Measurements from ENCODE around the gene PCDHB11. TPM values are rescaled to one million over a fixed set of nuclear protein-coding genes. Genes with fewer than 3 reads are reported as not detected.
"Not testable (repeated sequence)": the region's sequence is repeated elsewhere in the genome, so short reads cannot be mapped to it uniquely, and the experiment has no call there.

The PCDHB11 gene
- total and polyA plus RNA-seq, 2 experiments from 2014 or later, result 3.1 to 8.6 TPM

DNA sequence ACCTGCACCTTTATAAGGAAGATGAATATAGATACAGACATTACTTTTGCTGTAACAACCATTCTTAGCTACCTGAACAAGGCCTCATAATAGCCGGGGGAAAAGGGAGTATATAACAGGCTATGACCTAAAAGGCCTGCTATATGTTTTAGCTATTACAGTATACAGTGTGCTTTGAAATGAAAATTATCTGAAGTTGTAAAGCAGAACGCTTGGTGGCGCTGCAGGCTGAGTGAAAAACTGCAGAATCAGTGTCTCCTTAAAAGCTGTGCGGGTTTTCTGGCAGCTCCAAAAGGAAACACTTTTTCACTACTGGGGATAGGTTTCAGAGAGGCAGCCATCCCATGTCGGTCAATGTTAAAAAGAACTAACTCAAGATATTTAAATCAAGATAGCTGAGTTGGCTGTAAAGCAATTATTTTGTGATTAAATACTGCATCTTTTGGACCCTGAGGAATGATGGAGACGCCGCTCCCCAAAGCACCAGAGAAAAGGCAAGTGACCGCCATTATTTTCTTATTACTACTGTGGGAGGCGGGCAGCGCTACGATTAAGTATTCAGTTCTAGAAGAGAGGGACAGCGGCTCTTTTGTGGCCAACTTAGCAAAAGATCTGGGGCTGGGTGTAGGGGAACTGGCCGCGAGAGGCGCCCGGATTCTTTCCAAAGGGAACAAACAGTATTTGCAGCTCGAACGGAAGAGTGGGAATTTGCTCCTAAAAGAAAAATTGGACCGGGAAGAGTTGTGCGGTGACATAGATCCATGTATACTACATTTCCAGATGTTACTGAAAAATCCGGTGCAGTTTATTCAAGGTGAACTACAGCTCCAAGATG, 43.7 kb upstream of the PCDHB11 start:
- Histone ChIP-seq H3K9me3 (ENCODE audit: low read depth) (no peaks in the 10 kb centered on the region), H3K27me3 (no peaks in the 10 kb centered on the region), H3K4me1 (ENCODE audit: low read depth) (no peaks in the 10 kb centered on the region), H3K4me3 (no peak overlapping the region), H3K27ac (no peak overlapping the region), H3K36me3 (no peaks in the 10 kb centered on the region)
- DNase-seq (ENCODE audit: low read depth in 1 of 2, low spot score in 1 of 2), result peak in 1 of 2 donors; percentile 7
- TF ChIP-seq, protein P1, sequence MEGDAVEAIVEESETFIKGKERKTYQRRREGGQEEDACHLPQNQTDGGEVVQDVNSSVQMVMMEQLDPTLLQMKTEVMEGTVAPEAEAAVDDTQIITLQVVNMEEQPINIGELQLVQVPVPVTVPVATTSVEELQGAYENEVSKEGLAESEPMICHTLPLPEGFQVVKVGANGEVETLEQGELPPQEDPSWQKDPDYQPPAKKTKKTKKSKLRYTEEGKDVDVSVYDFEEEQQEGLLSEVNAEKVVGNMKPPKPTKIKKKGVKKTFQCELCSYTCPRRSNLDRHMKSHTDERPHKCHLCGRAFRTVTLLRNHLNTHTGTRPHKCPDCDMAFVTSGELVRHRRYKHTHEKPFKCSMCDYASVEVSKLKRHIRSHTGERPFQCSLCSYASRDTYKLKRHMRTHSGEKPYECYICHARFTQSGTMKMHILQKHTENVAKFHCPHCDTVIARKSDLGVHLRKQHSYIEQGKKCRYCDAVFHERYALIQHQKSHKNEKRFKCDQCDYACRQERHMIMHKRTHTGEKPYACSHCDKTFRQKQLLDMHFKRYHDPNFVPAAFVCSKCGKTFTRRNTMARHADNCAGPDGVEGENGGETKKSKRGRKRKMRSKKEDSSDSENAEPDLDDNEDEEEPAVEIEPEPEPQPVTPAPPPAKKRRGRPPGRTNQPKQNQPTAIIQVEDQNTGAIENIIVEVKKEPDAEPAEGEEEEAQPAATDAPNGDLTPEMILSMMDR (IDR thresholded peaks at IDR 0.05; ENCODE audit: low read depth, low read length), result no peak

DNA sequence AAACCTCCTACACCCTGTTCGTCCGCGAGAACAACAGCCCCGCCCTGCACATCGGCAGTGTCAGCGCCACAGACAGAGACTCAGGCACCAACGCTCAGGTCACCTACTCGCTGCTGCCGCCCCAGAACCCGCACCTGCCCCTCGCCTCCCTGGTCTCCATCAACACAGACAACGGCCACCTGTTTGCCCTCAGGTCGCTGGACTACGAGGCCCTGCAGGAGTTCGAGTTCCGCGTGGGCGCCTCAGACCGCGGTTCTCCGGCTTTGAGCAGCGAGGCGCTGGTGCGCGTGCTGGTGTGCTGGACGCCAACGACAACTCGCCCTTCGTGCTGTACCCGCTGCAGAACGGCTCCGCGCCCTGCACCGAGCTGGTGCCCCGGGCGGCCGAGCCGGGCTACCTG, 42.1 kb upstream of the PCDHB11 start:
- H3K36me3 ChIP-seq; H3K4me1 ChIP-seq (ENCODE audit: low read depth); H3K9me3 ChIP-seq (ENCODE audit: low read depth); H3K27me3 ChIP-seq; H3K27ac ChIP-seq; DNase-seq (ENCODE audit: low read depth in 1 of 2, low spot score in 1 of 2); H3K4me3 ChIP-seq: not testable (repeated sequence)

DNA sequence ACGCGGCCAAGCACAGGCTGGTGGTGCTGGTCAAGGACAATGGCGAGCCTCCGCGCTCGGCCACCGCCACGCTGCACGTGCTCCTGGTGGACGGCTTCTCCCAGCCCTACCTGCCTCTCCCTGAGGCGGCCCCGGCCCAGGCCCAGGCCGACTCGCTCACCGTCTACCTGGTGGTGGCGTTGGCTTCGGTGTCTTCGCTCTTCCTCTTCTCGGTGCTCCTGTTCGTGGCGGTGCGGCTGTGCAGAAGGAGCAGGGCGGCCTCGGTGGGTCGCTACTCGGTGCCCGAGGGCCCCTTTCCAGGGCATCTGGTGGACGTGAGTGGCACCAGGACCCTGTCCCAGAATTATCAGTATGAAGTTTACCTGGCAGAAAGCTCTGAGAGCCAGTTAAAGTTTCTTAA, 41.5 kb upstream of the PCDHB11 start:
- not testable (repeated sequence) for H3K36me3 ChIP-seq; DNase-seq (ENCODE audit: low read depth in 1 of 2, low spot score in 1 of 2); H3K27me3 ChIP-seq; H3K9me3 ChIP-seq (ENCODE audit: low read depth); H3K27ac ChIP-seq; H3K4me1 ChIP-seq (ENCODE audit: low read depth); H3K4me3 ChIP-seq

DNA sequence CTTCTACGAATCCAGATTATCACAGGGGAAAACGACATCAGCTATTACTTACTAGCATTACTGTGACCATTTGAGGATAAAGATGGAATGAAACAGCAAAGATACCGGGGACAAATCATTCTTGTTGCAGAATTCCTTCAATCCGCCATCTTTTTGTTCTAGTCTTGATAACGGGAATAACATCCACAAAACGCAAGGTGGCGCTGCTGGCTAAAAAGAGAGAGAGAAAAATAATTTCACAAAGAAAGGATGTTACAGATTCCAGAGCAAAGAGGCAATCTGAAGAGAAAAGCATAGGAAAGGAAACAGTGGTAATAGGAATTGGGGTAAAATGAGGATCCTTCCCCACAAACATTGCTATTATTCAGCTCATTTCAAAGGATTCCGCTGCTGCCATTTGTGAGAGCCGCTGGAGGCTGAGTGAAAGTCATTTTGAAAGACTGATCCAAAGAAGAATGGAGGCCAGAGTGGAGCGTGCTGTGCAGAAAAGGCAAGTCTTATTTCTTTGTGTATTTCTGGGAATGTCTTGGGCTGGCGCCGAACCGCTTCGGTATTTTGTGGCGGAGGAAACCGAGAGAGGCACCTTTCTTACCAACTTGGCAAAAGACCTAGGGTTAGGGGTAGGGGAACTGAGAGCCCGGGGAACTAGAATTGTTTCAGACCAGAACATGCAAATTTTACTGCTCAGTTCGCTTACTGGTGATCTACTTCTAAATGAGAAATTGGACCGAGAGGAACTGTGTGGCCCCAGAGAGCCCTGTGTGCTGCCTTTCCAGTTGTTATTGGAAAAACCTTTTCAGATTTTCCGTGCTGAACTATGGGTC, 26.8 kb upstream of the PCDHB11 start, which contains the start of gene PCDHB7:
Gene PCDHB7 (plus strand): TSS at position 264 of the 824 bp plus-strand sequence. CDS start 192 bp downstream, at position 456.
- Histone ChIP-seq H3K36me3 (no peaks in the 10 kb centered on the region), H3K4me1 (ENCODE audit: low read depth) (no peaks in the 10 kb centered on the region), H3K27ac (no peak within 1 kb of the TSS), H3K27me3 (no peaks in the 10 kb centered on the region), H3K4me3 (no peak within 1 kb of the TSS), H3K9me3 (ENCODE audit: low read depth) (no peaks in the 10 kb centered on the region)
- TF ChIP-seq, protein P1 (IDR thresholded peaks at IDR 0.05; ENCODE audit: low read depth, low read length), result peak; percentile 34
- peak; percentile 18 to 24 for DNase-seq (ENCODE audit: low read depth in 1 of 2, low spot score in 1 of 2)

DNA sequence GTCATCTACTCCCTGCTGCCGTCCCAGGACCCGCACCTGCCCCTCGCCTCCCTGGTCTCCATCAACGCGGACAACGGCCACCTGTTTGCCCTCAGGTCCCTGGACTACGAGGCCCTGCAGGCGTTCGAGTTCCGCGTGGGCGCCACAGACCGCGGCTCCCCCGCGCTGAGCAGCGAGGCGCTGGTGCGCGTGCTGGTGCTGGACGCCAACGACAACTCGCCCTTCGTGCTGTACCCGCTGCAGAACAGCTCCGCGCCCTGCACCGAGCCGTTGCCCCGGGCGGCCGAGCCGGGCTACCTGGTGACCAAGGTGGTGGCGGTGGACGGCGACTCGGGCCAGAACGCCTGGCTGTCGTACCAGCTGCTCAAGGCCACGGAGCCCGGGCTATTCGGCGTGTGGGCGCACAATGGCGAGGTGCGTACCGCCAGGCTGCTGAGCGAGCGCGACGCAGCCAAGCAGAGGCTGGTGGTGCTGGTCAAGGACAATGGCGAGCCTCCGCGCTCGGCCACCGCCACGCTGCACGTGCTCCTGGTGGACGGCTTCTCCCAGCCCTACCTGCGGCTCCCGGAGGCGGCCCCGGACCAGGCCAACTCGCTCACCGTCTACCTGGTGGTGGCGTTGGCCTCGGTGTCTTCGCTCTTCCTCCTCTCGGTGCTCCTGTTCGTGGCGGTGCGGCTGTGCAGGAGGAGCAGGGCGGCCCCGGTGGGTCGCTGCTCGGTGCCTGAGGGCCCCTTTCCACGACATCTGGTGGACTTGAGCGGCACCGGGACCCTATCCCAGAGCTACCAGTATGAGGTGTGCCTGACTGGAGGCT, 24.9 kb upstream of the PCDHB11 start:
- not testable (repeated sequence) for H3K27me3 ChIP-seq; DNase-seq (ENCODE audit: low read depth in 1 of 2, low spot score in 1 of 2); H3K4me1 ChIP-seq (ENCODE audit: low read depth); H3K27ac ChIP-seq; H3K9me3 ChIP-seq (ENCODE audit: low read depth); H3K4me3 ChIP-seq; H3K36me3 ChIP-seq

DNA sequence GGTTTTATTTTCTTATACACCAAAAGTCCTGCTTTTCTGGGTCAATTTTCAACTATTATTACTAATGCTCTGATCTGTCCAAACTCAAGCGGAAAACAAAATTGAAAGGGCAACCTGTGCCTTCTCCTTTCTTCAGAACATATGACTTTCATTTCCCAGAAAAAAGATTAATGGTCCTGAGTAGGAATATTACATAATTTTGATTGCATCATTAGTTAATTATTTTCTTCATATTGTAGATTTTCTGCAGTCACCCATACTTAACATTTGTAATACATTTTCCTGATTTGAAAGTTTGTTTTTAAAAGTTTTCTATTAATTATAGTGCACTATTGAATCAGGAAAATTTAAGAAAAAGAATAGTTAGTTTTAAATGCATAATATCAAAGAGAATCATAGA, 23.5 kb upstream of the PCDHB11 start:
- H3K27me3 ChIP-seq, result no peaks in the 10 kb centered on the region
- H3K4me1 ChIP-seq (ENCODE audit: low read depth), result no peaks in the 10 kb centered on the region
- no peaks in the 10 kb centered on the region for H3K9me3 ChIP-seq (ENCODE audit: low read depth)
- TF ChIP-seq, protein P1 (IDR thresholded peaks at IDR 0.05; ENCODE audit: low read depth, low read length), result no peak
- H3K4me3 ChIP-seq, result no peak overlapping the region
- H3K36me3 ChIP-seq, result no peaks in the 10 kb centered on the region
- H3K27ac ChIP-seq, result no peak overlapping the region
- no peak for DNase-seq (ENCODE audit: low read depth in 1 of 2, low spot score in 1 of 2)

DNA sequence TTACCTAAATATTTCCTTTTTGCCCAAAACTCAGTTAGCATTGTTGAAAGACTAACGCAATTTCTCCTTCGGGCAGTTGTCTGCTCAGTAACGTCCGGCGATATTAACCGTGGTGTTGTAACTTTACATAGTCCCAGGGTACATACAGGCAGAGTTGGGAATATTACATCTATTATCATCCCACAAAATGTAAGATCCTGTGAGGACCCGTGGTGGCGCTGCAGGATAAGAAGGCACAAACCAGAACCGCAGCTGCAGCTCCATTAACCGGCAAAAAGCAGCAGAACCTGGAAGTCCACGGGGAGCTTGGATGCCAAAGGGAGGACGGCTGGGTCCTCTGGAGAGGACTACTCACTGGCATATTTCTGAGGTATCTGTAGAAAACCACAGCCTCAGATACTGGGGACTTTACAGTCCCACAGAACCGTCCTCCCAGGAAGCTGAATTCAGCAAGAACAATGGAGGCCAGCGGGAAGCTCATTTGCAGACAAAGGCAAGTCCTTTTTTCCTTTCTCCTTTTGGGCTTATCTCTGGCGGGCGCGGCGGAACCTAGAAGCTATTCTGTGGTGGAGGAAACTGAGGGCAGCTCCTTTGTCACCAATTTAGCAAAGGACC, 21.7 kb upstream of the PCDHB11 start, which contains the start of gene PCDHB8:
Gene PCDHB8 (plus strand): TSS at position 214 of the 615 bp plus-strand sequence. CDS start 245 bp downstream, at position 459.
- H3K36me3 ChIP-seq; H3K27ac ChIP-seq; H3K27me3 ChIP-seq; H3K4me1 ChIP-seq (ENCODE audit: low read depth); H3K9me3 ChIP-seq (ENCODE audit: low read depth): not testable (repeated sequence)
- H3K4me3 ChIP-seq, result peak within 1 kb of the TSS; percentile 29
- DNase-seq (ENCODE audit: low read depth in 1 of 2, low spot score in 1 of 2), result peak in 1 of 2 donors; percentile 25

DNA sequence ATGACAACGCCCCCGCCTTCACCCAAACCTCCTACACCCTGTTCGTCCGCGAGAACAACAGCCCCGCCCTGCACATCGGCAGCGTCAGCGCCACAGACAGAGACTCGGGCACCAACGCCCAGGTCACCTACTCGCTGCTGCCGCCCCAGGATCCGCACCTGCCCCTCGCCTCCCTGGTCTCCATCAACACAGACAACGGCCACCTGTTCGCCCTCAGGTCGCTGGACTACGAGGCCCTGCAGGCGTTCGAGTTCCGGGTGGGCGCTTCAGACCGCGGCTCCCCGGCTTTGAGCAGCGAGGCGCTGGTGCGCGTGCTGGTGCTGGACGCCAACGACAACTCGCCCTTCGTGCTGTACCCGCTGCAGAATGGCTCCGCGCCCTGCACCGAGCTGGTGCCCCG, 20.1 kb upstream of the PCDHB11 start:
- H3K36me3 ChIP-seq; H3K4me3 ChIP-seq; DNase-seq (ENCODE audit: low read depth in 1 of 2, low spot score in 1 of 2); H3K4me1 ChIP-seq (ENCODE audit: low read depth); H3K27me3 ChIP-seq; H3K27ac ChIP-seq; H3K9me3 ChIP-seq (ENCODE audit: low read depth): not testable (repeated sequence)

DNA sequence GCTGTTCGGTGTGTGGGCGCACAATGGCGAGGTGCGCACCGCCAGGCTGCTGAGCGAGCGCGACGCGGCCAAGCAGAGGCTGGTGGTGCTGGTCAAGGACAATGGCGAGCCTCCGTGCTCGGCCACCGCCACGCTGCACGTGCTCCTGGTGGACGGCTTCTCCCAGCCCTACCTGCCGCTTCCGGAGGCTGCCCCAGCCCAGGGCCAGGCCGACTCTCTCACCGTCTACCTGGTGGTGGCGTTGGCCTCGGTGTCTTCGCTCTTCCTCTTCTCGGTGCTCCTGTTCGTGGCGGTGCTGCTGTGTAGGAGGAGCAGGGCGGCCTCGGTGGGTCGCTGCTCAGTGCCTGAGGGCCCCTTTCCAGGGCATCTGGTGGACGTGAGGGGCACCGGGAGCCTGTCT, 19.6 kb upstream of the PCDHB11 start:
- not testable (repeated sequence) for DNase-seq (ENCODE audit: low read depth in 1 of 2, low spot score in 1 of 2)

More for the DNA sequence above, 19.6 kb upstream of the PCDHB11 start:
- H3K9me3 ChIP-seq (ENCODE audit: low read depth); H3K4me3 ChIP-seq; H3K27me3 ChIP-seq; H3K4me1 ChIP-seq (ENCODE audit: low read depth); H3K27ac ChIP-seq; H3K36me3 ChIP-seq: not testable (repeated sequence)
